Measurements from ENCODE around the gene RPS21. TPM values are rescaled to one million over a fixed set of nuclear protein-coding genes. Genes with fewer than 3 reads are reported as not detected.

The RPS21 gene
- polyA plus RNA-seq, 1 of the 3 experiments (the other 2 are of a cell fraction), result 16,625 TPM

DNA sequence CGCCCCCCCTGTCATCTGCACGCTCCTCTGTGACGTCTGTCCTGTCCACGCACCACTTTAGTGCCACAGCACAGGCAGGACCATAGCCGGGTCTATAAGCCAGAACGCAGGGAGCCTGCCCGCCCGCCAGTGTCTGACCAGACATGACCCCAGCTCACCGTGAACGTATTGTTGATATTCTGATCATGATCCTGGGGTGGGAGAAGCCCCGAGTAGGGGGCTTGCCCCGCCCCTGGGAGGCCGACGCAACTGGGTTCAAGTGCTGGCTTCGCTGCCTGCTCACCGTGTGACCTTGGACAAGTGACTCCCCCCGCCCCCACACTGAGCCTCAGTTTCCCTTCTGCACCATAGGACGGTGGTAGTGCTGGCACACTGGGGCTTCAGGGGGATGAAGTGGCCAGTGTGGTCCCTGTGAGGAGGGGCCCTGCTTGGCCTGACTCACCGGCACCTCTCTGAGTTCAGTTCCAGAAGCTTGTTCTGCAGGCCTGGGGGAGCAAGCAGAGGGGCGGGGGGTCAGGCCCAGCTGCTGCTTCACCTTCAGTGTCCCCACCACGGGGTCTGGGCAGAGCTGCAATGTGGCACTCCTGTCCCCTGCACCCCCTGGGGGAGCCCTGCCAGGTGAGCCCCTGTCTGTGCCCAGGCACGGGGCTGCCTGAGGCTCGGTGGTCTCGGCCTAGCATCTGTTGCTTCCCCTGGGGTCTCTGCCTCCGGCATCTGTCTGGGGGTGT, 31.2 kb downstream of the RPS21 start:
- Histone ChIP-seq H3K4me3 (ENCODE audit: low read depth in 2 of 2, low read length in 1 of 2) (no peak overlapping the region), H3K9me2 (no peaks in the 10 kb centered on the region), H3K27me3 (ENCODE audit: insufficient read depth) (no peaks in the 10 kb centered on the region), H3K27ac (ENCODE audit: low read depth in 2 of 2, low read length in 1 of 2) (no peak overlapping the region), H3K9me3 (no peaks in the 10 kb centered on the region), H3K36me3 (replicated peaks in 1 of 2; ENCODE audit: control insufficient read depth in 1 of 2, insufficient read depth in 2 of 2, low read length in 1 of 2) (no peaks in the 10 kb centered on the region), H3K9ac (no peak overlapping the region), H2AFZ (ENCODE audit: low read depth) (no peak overlapping the region), H3K79me2 (ENCODE audit: insufficient read depth) (no peaks in the 10 kb centered on the region), H3K4me2 (no peak overlapping the region), H4K20me1 (ENCODE audit: insufficient read depth) (no peaks in the 10 kb centered on the region), H3K4me1 (ENCODE audit: control insufficient read depth in 1 of 2, insufficient read depth in 2 of 2, low read depth in 1 of 2, low read length in 1 of 2) (no peaks in the 10 kb centered on the region), H3F3A (replicated peaks; ENCODE audit: insufficient read depth) (no peaks in the 10 kb centered on the region)
- no peak for DNase-seq
- TF ChIP-seq MAX (IDR thresholded peaks at IDR 0.05; ENCODE audit: low read depth) (no peak), SIN3A (IDR thresholded peaks at IDR 0.05; ENCODE audit: borderline replicate concordance, low read depth, low read length) (no peak), ELF1 (IDR thresholded peaks at IDR 0.05) (no peak), RFX5 (IDR thresholded peaks at IDR 0.05; ENCODE audit: low read length) (no peak), SMC3 (IDR thresholded peaks at IDR 0.05; ENCODE audit: low read depth, low read length) (no peak), MXI1 (IDR thresholded peaks at IDR 0.05; ENCODE audit: low read depth, low read length) (no peak)
- TF ChIP-seq, protein P1, sequence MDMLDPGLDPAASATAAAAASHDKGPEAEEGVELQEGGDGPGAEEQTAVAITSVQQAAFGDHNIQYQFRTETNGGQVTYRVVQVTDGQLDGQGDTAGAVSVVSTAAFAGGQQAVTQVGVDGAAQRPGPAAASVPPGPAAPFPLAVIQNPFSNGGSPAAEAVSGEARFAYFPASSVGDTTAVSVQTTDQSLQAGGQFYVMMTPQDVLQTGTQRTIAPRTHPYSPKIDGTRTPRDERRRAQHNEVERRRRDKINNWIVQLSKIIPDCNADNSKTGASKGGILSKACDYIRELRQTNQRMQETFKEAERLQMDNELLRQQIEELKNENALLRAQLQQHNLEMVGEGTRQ (IDR thresholded peaks at IDR 0.05; ENCODE audit: borderline replicate concordance, low read depth, low read length), result no peak
- WGBS (ENCODE audit: low lambda C conversion rate), result 68% methylated on average over 23 of the region's 25 CpGs
- ChIA-PET CTCF (interaction anchor here (1.4 to 2.8 kb wide), 3 partner anchors 8 to 373 kb away, joined by 4 to 16 read pairs (median 5); no protein-coding TSS in a partner anchor), POLR2A (no interaction called here)

- 48% methylated on average over 7 of the region's 19 CpGs for WGBS (ENCODE audit: low lambda C conversion rate)
- Histone ChIP-seq H3K9me2 (no peaks in the 10 kb centered on the region), H3K4me1 (ENCODE audit: control insufficient read depth in 1 of 2, insufficient read depth in 2 of 2, low read depth in 1 of 2, low read length in 1 of 2) (no peaks in the 10 kb centered on the region), H3K9me3 (no peaks in the 10 kb centered on the region), H3K4me3 (ENCODE audit: low read depth in 2 of 2, low read length in 1 of 2) (no peak overlapping the region), H3K36me3 (replicated peaks in 1 of 2; ENCODE audit: control insufficient read depth in 1 of 2, insufficient read depth in 2 of 2, low read length in 1 of 2) (no peaks in the 10 kb centered on the region), H3K4me2 (no peak overlapping the region), H3F3A (replicated peaks; ENCODE audit: insufficient read depth) (no peaks in the 10 kb centered on the region), H3K27ac (ENCODE audit: low read depth in 2 of 2, low read length in 1 of 2) (no peak overlapping the region), H4K20me1 (ENCODE audit: insufficient read depth) (no peaks in the 10 kb centered on the region), H3K9ac (no peak overlapping the region), H3K79me2 (ENCODE audit: insufficient read depth) (no peaks in the 10 kb centered on the region), H3K27me3 (ENCODE audit: insufficient read depth) (no peaks in the 10 kb centered on the region), H2AFZ (ENCODE audit: low read depth) (no peak overlapping the region)
- no peak for DNase-seq
- ChIA-PET POLR2A (no interaction called here), CTCF (interaction anchor here (1.4 to 2.8 kb wide), 3 partner anchors 9 to 372 kb away, joined by 4 to 16 read pairs (median 5); no protein-coding TSS in a partner anchor)
- no peak for TF ChIP-seq TAF1 (IDR thresholded peaks at IDR 0.05; ENCODE audit: borderline replicate concordance, low read depth, low read length)
- TF ChIP-seq SIN3A (IDR thresholded peaks at IDR 0.05; ENCODE audit: borderline replicate concordance, low read depth, low read length), result no peak
- no peak for TF ChIP-seq MEF2A (IDR thresholded peaks at IDR 0.05; ENCODE audit: borderline replicate concordance, low read depth)
- no peak for TF ChIP-seq EZH2phosphoT487 (IDR thresholded peaks at IDR 0.05; ENCODE audit: borderline replicate concordance, low read depth)
- TF ChIP-seq, protein P1 (IDR thresholded peaks at IDR 0.05; ENCODE audit: borderline replicate concordance, low read depth, low read length), result no peak
- no peak for TF ChIP-seq FOXJ3 (CRISPR knock-in tag; IDR thresholded peaks at IDR 0.05)
- no peak for TF ChIP-seq PBX3 (IDR thresholded peaks at IDR 0.05)
- TF ChIP-seq TEAD4 (IDR thresholded peaks at IDR 0.05; ENCODE audit: borderline replicate concordance, insufficient read depth), result no peak
- TF ChIP-seq CHD2 (IDR thresholded peaks at IDR 0.05; ENCODE audit: low read length, partially characterized antibody), result no peak
- TF ChIP-seq, protein P2, sequence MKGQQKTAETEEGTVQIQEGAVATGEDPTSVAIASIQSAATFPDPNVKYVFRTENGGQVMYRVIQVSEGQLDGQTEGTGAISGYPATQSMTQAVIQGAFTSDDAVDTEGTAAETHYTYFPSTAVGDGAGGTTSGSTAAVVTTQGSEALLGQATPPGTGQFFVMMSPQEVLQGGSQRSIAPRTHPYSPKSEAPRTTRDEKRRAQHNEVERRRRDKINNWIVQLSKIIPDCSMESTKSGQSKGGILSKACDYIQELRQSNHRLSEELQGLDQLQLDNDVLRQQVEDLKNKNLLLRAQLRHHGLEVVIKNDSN (IDR thresholded peaks at IDR 0.05; ENCODE audit: borderline replicate concordance, low read depth), result no peak
- TF ChIP-seq MXI1 (IDR thresholded peaks at IDR 0.05; ENCODE audit: low read depth, low read length), result no peak
- no peak for TF ChIP-seq ELF1 (IDR thresholded peaks at IDR 0.05)
- TF ChIP-seq, protein P3, sequence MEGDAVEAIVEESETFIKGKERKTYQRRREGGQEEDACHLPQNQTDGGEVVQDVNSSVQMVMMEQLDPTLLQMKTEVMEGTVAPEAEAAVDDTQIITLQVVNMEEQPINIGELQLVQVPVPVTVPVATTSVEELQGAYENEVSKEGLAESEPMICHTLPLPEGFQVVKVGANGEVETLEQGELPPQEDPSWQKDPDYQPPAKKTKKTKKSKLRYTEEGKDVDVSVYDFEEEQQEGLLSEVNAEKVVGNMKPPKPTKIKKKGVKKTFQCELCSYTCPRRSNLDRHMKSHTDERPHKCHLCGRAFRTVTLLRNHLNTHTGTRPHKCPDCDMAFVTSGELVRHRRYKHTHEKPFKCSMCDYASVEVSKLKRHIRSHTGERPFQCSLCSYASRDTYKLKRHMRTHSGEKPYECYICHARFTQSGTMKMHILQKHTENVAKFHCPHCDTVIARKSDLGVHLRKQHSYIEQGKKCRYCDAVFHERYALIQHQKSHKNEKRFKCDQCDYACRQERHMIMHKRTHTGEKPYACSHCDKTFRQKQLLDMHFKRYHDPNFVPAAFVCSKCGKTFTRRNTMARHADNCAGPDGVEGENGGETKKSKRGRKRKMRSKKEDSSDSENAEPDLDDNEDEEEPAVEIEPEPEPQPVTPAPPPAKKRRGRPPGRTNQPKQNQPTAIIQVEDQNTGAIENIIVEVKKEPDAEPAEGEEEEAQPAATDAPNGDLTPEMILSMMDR (IDR thresholded peaks at IDR 0.05), result no peak
- no peak for TF ChIP-seq FOXM1 (IDR thresholded peaks at IDR 0.05; ENCODE audit: low read depth)
- TF ChIP-seq GABPA (IDR thresholded peaks at IDR 0.05; ENCODE audit: low read depth), result no peak
- TF ChIP-seq YY1 (IDR thresholded peaks at IDR 0.05; ENCODE audit: low read depth), result no peak
Observed at GRCh38 chr20:62418709-62419487, 32.0 kb downstream of the RPS21 start.
